ENCODE data around the gene NEDD4L.

NEDD4L gene

GRCh38 chr18:58359218-58359617, 315.2 kb downstream of the NEDD4L start:
- DNase-seq = no peak
- Mint-ChIP-seq H3K4me3 (no peak overlapping the region), H3K9me3 (no peaks in the 10 kb centered on the region), H3K36me3 (peaks cover 6 to 16% of the 10 kb centered on the region in 2 donors), H3K4me1 (no peaks in the 10 kb centered on the region), H3K27me3 (no peaks in the 10 kb centered on the region), H3K27ac (no peak overlapping the region)
- ATAC-seq (replicated peaks) = no peak

GRCh38 chr18:58359620-58360019, 315.6 kb downstream of the NEDD4L start:
- DNase-seq (no peak), ATAC-seq (replicated peaks) (no peak)
- H3K9me3 Mint-ChIP-seq = no peaks in the 10 kb centered on the region
- no peak overlapping the region for H3K4me3 Mint-ChIP-seq
- no peaks in the 10 kb centered on the region for H3K4me1 Mint-ChIP-seq
- H3K36me3 Mint-ChIP-seq = peaks cover 6 to 14% of the 10 kb centered on the region in 2 donors
- H3K27ac Mint-ChIP-seq = no peak overlapping the region
- H3K27me3 Mint-ChIP-seq = no peaks in the 10 kb centered on the region

GRCh38 chr18:58360324-58360723, 316.3 kb downstream of the NEDD4L start:
- no peaks in the 10 kb centered on the region for H3K9me3 Mint-ChIP-seq
- DNase-seq (no peak), ATAC-seq (replicated peaks) (no peak)
- H3K4me1 Mint-ChIP-seq = no peaks in the 10 kb centered on the region
- peaks cover 6 to 17% of the 10 kb centered on the region in 2 donors for H3K36me3 Mint-ChIP-seq
- no peak overlapping the region for H3K27ac Mint-ChIP-seq
- H3K27me3 Mint-ChIP-seq = no peaks in the 10 kb centered on the region
- no peak overlapping the region for H3K4me3 Mint-ChIP-seq

- DNase-seq (no peak), ATAC-seq (replicated peaks) (no peak)
- Mint-ChIP-seq H3K27ac (no peak overlapping the region), H3K36me3 (peaks cover 7 to 19% of the 10 kb centered on the region in 2 donors), H3K4me3 (no peak overlapping the region), H3K9me3 (no peaks in the 10 kb centered on the region), H3K27me3 (no peaks in the 10 kb centered on the region), H3K4me1 (no peaks in the 10 kb centered on the region)
These were observed 317.2 kb downstream of the NEDD4L start for GRCh38 chr18:58361212-58361611.

- no peaks in the 10 kb centered on the region for H3K4me1 Mint-ChIP-seq
- no peak overlapping the region for H3K4me3 Mint-ChIP-seq
- ATAC-seq (replicated peaks) (no peak), DNase-seq (no peak)
- peaks cover 8 to 18% of the 10 kb centered on the region in 2 donors for H3K36me3 Mint-ChIP-seq
- H3K9me3 Mint-ChIP-seq = no peaks in the 10 kb centered on the region
- no peaks in the 10 kb centered on the region for H3K27me3 Mint-ChIP-seq
- no peak overlapping the region for H3K27ac Mint-ChIP-seq
These were observed 318.1 kb downstream of the NEDD4L start for GRCh38 chr18:58362027-58362575.

- H3K27ac Mint-ChIP-seq = no peak overlapping the region
- DNase-seq = no peak
- no peaks in the 10 kb centered on the region for H3K4me1 Mint-ChIP-seq
- H3K9me3 Mint-ChIP-seq = no peaks in the 10 kb centered on the region
- H3K36me3 Mint-ChIP-seq = peaks cover 8 to 18% of the 10 kb centered on the region in 2 donors
- H3K27me3 Mint-ChIP-seq = no peaks in the 10 kb centered on the region
- H3K4me3 Mint-ChIP-seq = no peak overlapping the region
- ATAC-seq (replicated peaks) = no peak
These were observed 318.8 kb downstream of the NEDD4L start for GRCh38 chr18:58362829-58363271.

DNA sequence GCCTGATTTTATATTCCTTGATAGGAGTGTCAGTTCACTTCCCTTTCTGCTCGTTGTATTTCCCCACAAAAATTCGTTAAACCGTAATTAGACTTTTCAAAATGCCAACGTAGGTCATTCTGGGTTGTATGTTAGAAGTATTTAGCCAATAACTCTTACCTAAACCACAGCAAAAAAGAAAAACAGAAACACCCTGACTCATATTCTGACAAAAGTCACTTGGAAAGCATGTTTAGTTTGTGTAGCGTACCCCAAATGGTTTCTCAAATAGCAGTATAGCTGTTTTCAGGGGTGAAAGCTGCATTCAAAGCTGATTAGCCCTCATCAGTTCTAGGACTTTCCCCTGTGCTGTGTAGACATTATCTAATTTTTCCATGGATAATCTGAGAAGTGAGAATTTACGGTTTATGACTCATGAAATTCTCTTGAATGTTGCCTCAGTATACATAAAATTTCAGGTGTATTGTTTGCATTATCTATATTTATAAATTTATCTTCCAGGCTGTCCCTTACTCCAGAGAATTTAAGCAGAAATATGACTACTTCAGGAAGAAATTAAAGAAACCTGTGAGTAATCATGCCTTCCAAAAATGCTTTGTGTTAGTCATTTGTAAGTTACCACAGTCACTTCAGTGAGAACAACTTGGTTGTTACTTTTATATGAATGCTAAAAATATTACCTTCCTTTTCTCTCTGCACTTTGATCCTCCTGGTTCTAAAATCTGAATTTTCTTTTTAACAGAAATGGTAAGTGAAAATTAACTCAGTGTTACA, 319.9 kb downstream of the NEDD4L start:
- DNase-seq (no peak), ATAC-seq (replicated peaks) (no peak)
- Mint-ChIP-seq H3K36me3 (peaks cover 8 to 21% of the 10 kb centered on the region in 2 donors), H3K27ac (no peak overlapping the region), H3K27me3 (no peaks in the 10 kb centered on the region), H3K4me1 (no peaks in the 10 kb centered on the region), H3K4me3 (no peak overlapping the region), H3K9me3 (no peaks in the 10 kb centered on the region)

GRCh38 chr18:58364876-58365528, 321.0 kb downstream of the NEDD4L start:
- no peak for ATAC-seq (replicated peaks)
- DNase-seq = no peak
- H3K27me3 Mint-ChIP-seq = no peaks in the 10 kb centered on the region
- H3K36me3 Mint-ChIP-seq = peaks cover 6 to 27% of the 10 kb centered on the region in 2 donors
- H3K4me1 Mint-ChIP-seq = no peaks in the 10 kb centered on the region
- H3K9me3 Mint-ChIP-seq = no peaks in the 10 kb centered on the region
- no peak overlapping the region for H3K4me3 Mint-ChIP-seq
- no peak overlapping the region for H3K27ac Mint-ChIP-seq

GRCh38 chr18:58367425-58368140, 323.6 kb downstream of the NEDD4L start:
- peaks cover 14 to 39% of the 10 kb centered on the region in 2 donors for H3K36me3 Mint-ChIP-seq
- H3K4me3 Mint-ChIP-seq = no peak overlapping the region
- DNase-seq (no peak), ATAC-seq (replicated peaks) (no peak)
- H3K27me3 Mint-ChIP-seq = no peaks in the 10 kb centered on the region
- no peak overlapping the region for H3K27ac Mint-ChIP-seq
- H3K9me3 Mint-ChIP-seq = no peaks in the 10 kb centered on the region
- H3K4me1 Mint-ChIP-seq = no peaks in the 10 kb centered on the region

- Mint-ChIP-seq H3K4me3 (no peak overlapping the region), H3K27ac (no peak overlapping the region), H3K36me3 (peaks cover 15 to 48% of the 10 kb centered on the region in 2 donors), H3K9me3 (no peaks in the 10 kb centered on the region), H3K4me1 (no peaks in the 10 kb centered on the region), H3K27me3 (no peaks in the 10 kb centered on the region)
- DNase-seq = no peak
- ATAC-seq (replicated peaks) = no peak
These were observed 325.6 kb downstream of the NEDD4L start for GRCh38 chr18:58369616-58370015.

GRCh38 chr18:58370038-58370580, 326.1 kb downstream of the NEDD4L start:
- no peaks in the 10 kb centered on the region for H3K4me1 Mint-ChIP-seq
- DNase-seq (no peak), ATAC-seq (replicated peaks) (no peak)
- H3K36me3 Mint-ChIP-seq = peaks cover 19 to 49% of the 10 kb centered on the region in 2 donors
- H3K4me3 Mint-ChIP-seq = no peak overlapping the region
- H3K27ac Mint-ChIP-seq = no peak overlapping the region
- no peaks in the 10 kb centered on the region for H3K27me3 Mint-ChIP-seq
- no peaks in the 10 kb centered on the region for H3K9me3 Mint-ChIP-seq

- DNase-seq (no peak), ATAC-seq (replicated peaks) (no peak)
- H3K27me3 Mint-ChIP-seq = no peaks in the 10 kb centered on the region
- H3K27ac Mint-ChIP-seq = no peak overlapping the region
- H3K36me3 Mint-ChIP-seq = peaks cover 19 to 51% of the 10 kb centered on the region in 2 donors
- no peaks in the 10 kb centered on the region for H3K9me3 Mint-ChIP-seq
- H3K4me1 Mint-ChIP-seq = no peaks in the 10 kb centered on the region
- H3K4me3 Mint-ChIP-seq = no peak overlapping the region
These were observed 326.6 kb downstream of the NEDD4L start for GRCh38 chr18:58370612-58371011.

GRCh38 chr18:58373481-58373880, 329.5 kb downstream of the NEDD4L start:
- Mint-ChIP-seq H3K27ac (no peak overlapping the region), H3K4me3 (no peak overlapping the region), H3K4me1 (no peaks in the 10 kb centered on the region), H3K36me3 (peaks cover 22 to 52% of the 10 kb centered on the region in 2 donors), H3K27me3 (no peaks in the 10 kb centered on the region), H3K9me3 (no peaks in the 10 kb centered on the region)
- DNase-seq (no peak), ATAC-seq (replicated peaks) (no peak)

DNA sequence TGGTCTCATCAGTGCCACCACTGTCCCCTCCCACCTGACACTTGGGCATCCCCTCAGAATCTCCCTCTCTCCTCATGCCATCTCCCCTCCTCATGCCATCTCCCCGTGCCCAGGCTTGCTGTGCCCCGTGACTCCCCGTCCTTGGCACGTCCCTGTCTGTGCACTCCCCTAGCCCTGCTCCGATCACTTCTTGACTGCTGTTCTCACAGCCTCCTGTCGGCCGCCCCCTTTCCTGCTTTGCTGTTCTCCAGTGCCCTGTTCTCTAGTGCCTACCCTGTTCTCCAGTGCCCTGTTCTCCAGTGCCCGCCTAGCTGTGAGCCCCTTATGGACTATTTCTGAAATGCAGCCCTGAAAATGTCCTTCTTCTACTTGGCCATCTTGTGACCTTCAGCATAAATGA, 331.0 kb downstream of the NEDD4L start:
- no peak overlapping the region for H3K27ac Mint-ChIP-seq
- no peak overlapping the region for H3K4me3 Mint-ChIP-seq
- H3K9me3 Mint-ChIP-seq = no peaks in the 10 kb centered on the region
- H3K4me1 Mint-ChIP-seq = no peaks in the 10 kb centered on the region
- H3K36me3 Mint-ChIP-seq = peaks cover 20 to 42% of the 10 kb centered on the region in 2 donors
- no peaks in the 10 kb centered on the region for H3K27me3 Mint-ChIP-seq
- DNase-seq (no peak), ATAC-seq (replicated peaks) (no peak)

Measured in stimulated activated naive B cell treated with anti-CD40 and anti-IgM and Interleukin-4, amounts not matched to agents 10 μg/mL and 1 μg/mL and 100 μg/mL, for 72 hours (primary cell).